ENCODE results near the gene MAPK12. TPM values are rescaled to one million over a fixed set of nuclear protein-coding genes. Genes with fewer than 3 reads are reported as not detected.

MAPK12 gene
- total and polyA plus RNA-seq, 9 donors: 0.87 to 35.3 (median 23.3) TPM

DNA sequence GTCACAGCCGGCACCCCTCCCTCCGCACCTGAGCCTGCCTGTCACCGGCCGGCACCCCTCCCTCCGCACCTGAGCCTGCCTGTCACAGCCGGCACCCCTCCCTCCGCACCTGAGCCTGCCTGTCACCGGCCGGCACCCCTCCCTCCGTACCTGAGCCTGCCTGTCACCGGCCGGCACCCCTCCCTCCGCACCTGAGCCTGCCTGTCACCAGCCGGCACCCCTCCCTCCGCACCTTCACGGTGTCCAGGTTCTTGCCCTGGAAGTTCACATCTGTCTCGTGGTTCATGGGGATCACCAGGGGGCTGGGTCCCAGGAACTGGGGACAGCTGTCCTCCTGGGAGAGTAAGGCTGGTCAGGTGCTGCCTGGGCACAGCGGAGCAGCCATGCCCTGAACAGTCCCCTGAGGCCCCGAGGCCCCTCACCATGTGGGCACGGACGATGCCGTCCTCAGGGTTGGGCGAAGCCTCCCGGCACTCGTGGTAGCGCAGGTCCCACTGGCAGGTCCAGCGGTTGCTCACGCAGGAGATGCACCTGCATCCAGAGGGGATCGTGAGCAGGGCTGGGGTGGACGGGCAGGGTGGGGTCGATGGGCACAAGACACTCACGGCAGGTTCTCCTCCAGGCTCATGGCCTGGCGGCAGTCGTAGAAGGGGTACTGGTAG lies 24.2 kb upstream of the MAPK12 start:
- no peak for DNase-seq
- Histone ChIP-seq H3K27me3 (no peaks in the 10 kb centered on the region), H3K4me3 (no peak overlapping the region), H3K27ac (no peak overlapping the region), H3K4me1 (ENCODE audit: insufficient read depth) (no peaks in the 10 kb centered on the region), H3K9me3 (no peaks in the 10 kb centered on the region), H3K36me3 (no peaks in the 10 kb centered on the region)
- intact Hi-C loops (cut with DNase I): no loop called here
- TF ChIP-seq POLR2A (IDR thresholded peaks at IDR 0.05): no peak
- TF ChIP-seq EP300 (IDR thresholded peaks at IDR 0.05): no peak
- TF ChIP-seq, protein P1, sequence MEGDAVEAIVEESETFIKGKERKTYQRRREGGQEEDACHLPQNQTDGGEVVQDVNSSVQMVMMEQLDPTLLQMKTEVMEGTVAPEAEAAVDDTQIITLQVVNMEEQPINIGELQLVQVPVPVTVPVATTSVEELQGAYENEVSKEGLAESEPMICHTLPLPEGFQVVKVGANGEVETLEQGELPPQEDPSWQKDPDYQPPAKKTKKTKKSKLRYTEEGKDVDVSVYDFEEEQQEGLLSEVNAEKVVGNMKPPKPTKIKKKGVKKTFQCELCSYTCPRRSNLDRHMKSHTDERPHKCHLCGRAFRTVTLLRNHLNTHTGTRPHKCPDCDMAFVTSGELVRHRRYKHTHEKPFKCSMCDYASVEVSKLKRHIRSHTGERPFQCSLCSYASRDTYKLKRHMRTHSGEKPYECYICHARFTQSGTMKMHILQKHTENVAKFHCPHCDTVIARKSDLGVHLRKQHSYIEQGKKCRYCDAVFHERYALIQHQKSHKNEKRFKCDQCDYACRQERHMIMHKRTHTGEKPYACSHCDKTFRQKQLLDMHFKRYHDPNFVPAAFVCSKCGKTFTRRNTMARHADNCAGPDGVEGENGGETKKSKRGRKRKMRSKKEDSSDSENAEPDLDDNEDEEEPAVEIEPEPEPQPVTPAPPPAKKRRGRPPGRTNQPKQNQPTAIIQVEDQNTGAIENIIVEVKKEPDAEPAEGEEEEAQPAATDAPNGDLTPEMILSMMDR (IDR thresholded peaks at IDR 0.05): no peak
- WGBS, 3 donors: 89 to 95% (median 93%) methylated on average over 21 to 34 of the region's 34 CpGs

DNA sequence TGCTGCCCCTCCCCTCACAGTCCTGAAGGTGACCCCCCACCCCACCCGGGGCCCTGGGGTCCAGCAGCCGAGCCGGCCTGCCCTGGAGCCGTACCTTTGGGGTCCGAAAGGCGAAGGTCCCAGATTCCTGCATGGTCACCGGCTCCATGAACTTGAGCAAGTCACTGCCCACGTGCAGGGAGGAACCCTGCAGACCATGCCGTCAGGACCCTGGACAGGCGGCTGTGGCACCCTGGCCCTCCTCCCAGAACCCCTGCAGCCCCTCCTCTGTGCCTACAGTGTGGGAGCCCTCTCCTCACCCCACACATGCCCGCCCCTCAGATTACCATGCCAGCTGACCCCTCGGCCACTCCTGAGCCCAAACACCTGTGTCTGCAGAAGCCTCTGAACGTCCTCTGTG lies 23.0 kb upstream of the MAPK12 start:
- no peak overlapping the region for H3K27ac ChIP-seq
- H3K4me3 ChIP-seq: no peak overlapping the region
- WGBS, 3 donors: 82 to 87% (median 84%) methylated on average over 7 to 13 of the region's 13 CpGs
- intact Hi-C loops (cut with DNase I): no loop called here
- no peaks in the 10 kb centered on the region for H3K27me3 ChIP-seq
- H3K9me3 ChIP-seq: no peaks in the 10 kb centered on the region
- no peaks in the 10 kb centered on the region for H3K36me3 ChIP-seq
- TF ChIP-seq, protein P1 (IDR thresholded peaks at IDR 0.05): no peak
- no peak for TF ChIP-seq POLR2A (IDR thresholded peaks at IDR 0.05)
- no peak for TF ChIP-seq EP300 (IDR thresholded peaks at IDR 0.05)
- DNase-seq: no peak
- no peaks in the 10 kb centered on the region for H3K4me1 ChIP-seq (ENCODE audit: insufficient read depth)

DNA sequence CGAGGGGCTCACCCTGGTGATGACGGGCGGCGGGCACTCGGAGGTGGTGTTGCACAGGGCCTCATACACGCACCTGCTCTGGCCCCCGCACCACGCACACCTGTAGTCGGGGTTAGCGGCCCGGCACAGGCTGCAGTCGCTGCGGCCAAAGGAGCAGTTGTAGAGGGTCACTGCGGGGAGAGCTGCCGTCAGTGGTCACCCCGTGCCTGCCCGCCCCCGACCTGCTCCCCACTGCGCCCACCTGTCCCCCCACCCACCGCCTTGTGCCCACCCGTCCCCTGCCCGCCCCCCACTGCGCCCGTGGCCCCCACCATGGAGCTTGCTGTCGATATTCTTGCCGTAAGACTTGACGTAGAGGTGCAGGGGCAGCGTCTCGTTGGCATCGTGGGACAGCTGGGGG lies 22.3 kb upstream of the MAPK12 start:
- Histone ChIP-seq H3K4me1 (ENCODE audit: insufficient read depth) (no peaks in the 10 kb centered on the region), H3K27ac (no peak overlapping the region), H3K36me3 (no peaks in the 10 kb centered on the region), H3K27me3 (no peaks in the 10 kb centered on the region), H3K4me3 (no peak overlapping the region), H3K9me3 (no peaks in the 10 kb centered on the region)
- TF ChIP-seq POLR2A (IDR thresholded peaks at IDR 0.05): no peak
- no peak for TF ChIP-seq EP300 (IDR thresholded peaks at IDR 0.05)
- TF ChIP-seq, protein P1 (IDR thresholded peaks at IDR 0.05): no peak
- intact Hi-C loops (cut with DNase I): no loop called here
- whole genome bisulfite sequencing, 3 donors: 89 to 94% (median 93%) methylated on average over 26 to 30 of the region's 30 CpGs
- DNase-seq: no peak

DNA sequence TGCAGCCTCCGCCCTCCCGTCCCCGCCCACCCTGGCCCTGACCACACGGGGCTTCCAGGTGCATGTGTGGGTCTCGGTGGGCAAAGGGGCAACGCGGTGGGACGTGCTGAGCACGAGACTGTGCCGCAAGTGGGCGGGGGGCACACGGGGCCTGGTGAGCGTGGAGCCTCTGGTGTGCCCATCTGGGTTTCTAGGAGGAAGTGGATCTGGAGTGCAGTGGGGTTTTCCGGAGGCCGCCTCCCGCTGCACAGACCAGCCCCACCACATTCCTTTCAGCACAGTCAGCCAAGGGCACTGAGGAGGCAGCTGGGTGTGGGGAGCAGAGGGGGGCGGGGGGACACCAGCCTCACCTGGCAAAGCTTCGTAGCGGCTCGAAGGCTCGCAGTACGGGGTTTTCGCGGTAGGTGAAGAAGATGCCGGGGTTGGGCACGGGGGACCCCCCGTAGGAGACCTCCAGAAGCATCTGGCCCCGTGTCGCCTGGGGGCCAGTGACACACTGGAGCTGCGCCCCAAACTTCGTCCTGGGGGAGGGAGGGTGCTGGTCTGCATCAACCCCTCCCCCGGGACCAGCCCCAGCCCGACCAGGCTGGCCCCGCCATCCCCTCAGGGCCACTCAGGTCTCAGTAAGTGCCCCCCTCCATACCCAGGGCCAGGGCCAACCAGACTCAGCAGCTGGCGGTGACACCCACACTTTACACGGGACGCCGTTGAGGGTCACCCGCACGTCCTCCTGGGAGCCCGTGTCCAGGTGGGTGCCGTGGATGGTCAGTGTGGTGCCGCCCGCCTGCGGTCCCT lies 21.1 kb upstream of the MAPK12 start:
- no peaks in the 10 kb centered on the region for H3K27me3 ChIP-seq
- no peak overlapping the region for H3K27ac ChIP-seq
- no peaks in the 10 kb centered on the region for H3K9me3 ChIP-seq
- no peaks in the 10 kb centered on the region for H3K4me1 ChIP-seq (ENCODE audit: insufficient read depth)
- TF ChIP-seq, protein P1 (IDR thresholded peaks at IDR 0.05): no peak
- TF ChIP-seq POLR2A (IDR thresholded peaks at IDR 0.05): no peak
- TF ChIP-seq EP300 (IDR thresholded peaks at IDR 0.05): no peak
- intact Hi-C loops (cut with DNase I): no loop called here
- H3K36me3 ChIP-seq: peaks cover 4% of the 10 kb centered on the region
- WGBS, 3 donors: 72 to 77% (median 72%) methylated on average over 36 to 45 of the region's 45 CpGs
- no peak overlapping the region for H3K4me3 ChIP-seq
- DNase-seq: no peak
